Thoracic aorta (tissue), 2 donors: Measurements from ENCODE around the gene FAM98B. TPM values are rescaled to one million over a fixed set of nuclear protein-coding genes. Genes with fewer than 3 reads are reported as not detected.
"Not testable (repeated sequence)": the region's sequence is repeated elsewhere in the genome, so short reads cannot be mapped to it uniquely, and the experiment has no call there.

ENCODE experiments used
- ATAC-seq: fragments of 150-250 bp; one replicate; pipeline ENCODE4 v1.8.0; 2017; ENCODE audit warnings: low read depth; ENCODE audit not compliant: insufficient number of reproducible peaks, low FRiP score
- DNase-seq: peaks from one replicate; pipeline ENCODE4 v3.0.0-alpha.2; 2020; ENCODE audit warnings: low spot score
- H3K27ac ChIP-seq, 2 donors: fragments of 200-600 bp; sonication (generic); 1 replicate in 1 of 2; 2 replicates in 1 of 2; pipeline ENCODE4 v1.5.1; 2016; ENCODE audit warnings: mild to moderate bottlenecking in 2 of 2, moderate library complexity in 2 of 2
- H3K27me3 ChIP-seq: fragments of 200-600 bp; sonication (generic); replicated peaks from 2 replicates; pipeline ENCODE4 v1.6.0; 2016; ENCODE audit warnings: mild to moderate bottlenecking; ENCODE audit not compliant: insufficient read depth
- H3K36me3 ChIP-seq: fragments of 200-600 bp; sonication (generic); one replicate; pipeline ENCODE4 v1.5.1; 2016
- H3K4me1 ChIP-seq, 2 donors: fragments of 200-600 bp; sonication (generic); 1 replicate in 1 of 2; 2 replicates in 1 of 2; pipeline versions ENCODE4 v1.5.1 to v1.6.0; 2016; ENCODE audit warnings: low read depth in 2 of 2, mild to moderate bottlenecking in 1 of 2; ENCODE audit not compliant: control insufficient read depth in 1 of 2
- H3K4me3 ChIP-seq: fragments of 200-600 bp; sonication (generic); 2 replicates; pipeline ENCODE4 v1.5.1; 2016; ENCODE audit warnings: mild to moderate bottlenecking
- H3K9me3 ChIP-seq: fragments of 200-600 bp; sonication (generic); 2 replicates; pipeline ENCODE4 v1.5.1; 2016
- total RNA-seq, 2 donors: library from RNA; depleted of rRNA; stranded (reverse); fragments of >200 nt; gene quantifications; one replicate each; pipeline versions ENCODE4 v1.1.0 to v1.2.3, GENCODE V29; 2016
- TF ChIP-seq, protein P1 (sequence below): fragments of 200-600 bp; sonication (generic); IDR thresholded peaks from one replicate; pipeline ENCODE4 v1.5.1; 2019; ENCODE audit warnings: antibody characterized with exemption

FAM98B gene
- total RNA-seq, 2 donors from 2014 or later = 8.0 to 14.0 TPM

DNA sequence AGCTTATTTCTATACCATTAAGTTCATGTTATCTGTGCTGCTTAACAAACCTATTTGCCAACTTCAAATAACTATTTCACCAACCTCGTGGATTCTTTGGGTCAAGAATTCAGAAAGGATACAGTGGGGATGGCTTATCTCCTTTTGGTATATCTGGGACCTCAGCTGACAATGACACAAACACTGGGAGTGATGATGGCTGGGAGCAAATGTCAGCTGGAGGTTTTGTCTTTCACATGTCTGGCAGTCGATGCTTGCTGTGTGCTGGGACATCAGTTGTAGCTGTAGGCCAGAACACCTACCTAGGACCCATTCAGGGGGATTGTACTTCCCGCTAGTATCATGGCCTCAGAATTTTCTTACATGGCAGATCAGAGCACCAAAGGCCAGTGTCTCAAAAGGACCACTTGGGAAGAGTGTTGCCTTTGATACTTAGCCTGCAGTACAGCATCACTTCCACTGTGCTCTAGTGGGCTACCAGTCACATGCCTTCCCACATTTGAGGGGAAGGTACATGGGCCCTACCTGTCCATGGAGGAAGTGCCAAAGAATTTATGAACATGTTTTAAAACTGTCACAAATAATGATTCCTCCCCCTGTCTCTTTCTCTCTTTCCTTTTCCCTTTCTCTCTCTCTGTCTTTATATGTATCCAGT, 23.7 kb upstream of the FAM98B start:
- ATAC-seq (no peak), DNase-seq (no peak)
- no peaks in the 10 kb centered on the region for H3K27me3 ChIP-seq
- no peaks in the 10 kb centered on the region for H3K9me3 ChIP-seq
- H3K36me3 ChIP-seq = no peaks in the 10 kb centered on the region
- H3K4me1 ChIP-seq = no peaks in the 10 kb centered on the region
- TF ChIP-seq, protein P1, sequence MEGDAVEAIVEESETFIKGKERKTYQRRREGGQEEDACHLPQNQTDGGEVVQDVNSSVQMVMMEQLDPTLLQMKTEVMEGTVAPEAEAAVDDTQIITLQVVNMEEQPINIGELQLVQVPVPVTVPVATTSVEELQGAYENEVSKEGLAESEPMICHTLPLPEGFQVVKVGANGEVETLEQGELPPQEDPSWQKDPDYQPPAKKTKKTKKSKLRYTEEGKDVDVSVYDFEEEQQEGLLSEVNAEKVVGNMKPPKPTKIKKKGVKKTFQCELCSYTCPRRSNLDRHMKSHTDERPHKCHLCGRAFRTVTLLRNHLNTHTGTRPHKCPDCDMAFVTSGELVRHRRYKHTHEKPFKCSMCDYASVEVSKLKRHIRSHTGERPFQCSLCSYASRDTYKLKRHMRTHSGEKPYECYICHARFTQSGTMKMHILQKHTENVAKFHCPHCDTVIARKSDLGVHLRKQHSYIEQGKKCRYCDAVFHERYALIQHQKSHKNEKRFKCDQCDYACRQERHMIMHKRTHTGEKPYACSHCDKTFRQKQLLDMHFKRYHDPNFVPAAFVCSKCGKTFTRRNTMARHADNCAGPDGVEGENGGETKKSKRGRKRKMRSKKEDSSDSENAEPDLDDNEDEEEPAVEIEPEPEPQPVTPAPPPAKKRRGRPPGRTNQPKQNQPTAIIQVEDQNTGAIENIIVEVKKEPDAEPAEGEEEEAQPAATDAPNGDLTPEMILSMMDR = no peak
- H3K27ac ChIP-seq = no peak overlapping the region
- no peak overlapping the region for H3K4me3 ChIP-seq

DNA sequence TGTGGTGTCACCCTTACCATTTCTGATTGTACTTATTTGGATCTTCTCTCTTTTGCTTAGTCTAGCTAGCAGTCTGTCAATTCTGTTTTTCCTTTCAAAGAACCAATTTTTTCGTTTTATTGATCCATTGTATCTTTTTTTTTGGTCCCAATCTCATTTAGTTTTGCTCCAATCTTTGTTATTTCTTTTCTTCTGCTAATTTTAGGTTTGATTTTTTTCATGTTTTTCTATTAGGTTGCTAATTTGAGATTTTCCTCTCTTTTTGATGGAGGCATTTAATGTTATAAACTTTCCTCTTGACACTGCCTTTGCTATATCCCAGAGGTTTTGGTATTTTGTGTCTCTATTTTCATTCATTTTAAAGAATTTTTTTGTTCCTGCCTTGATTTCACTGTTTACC, 16.9 kb upstream of the FAM98B start:
- H3K36me3 ChIP-seq = no peaks in the 10 kb centered on the region
- H3K9me3 ChIP-seq = no peaks in the 10 kb centered on the region
- H3K27me3 ChIP-seq = no peaks in the 10 kb centered on the region
- no peaks in the 10 kb centered on the region for H3K4me1 ChIP-seq
- TF ChIP-seq, protein P1 = no peak
- no peak overlapping the region for H3K4me3 ChIP-seq
- DNase-seq (no peak), ATAC-seq (no peak)
- no peak overlapping the region for H3K27ac ChIP-seq

DNA sequence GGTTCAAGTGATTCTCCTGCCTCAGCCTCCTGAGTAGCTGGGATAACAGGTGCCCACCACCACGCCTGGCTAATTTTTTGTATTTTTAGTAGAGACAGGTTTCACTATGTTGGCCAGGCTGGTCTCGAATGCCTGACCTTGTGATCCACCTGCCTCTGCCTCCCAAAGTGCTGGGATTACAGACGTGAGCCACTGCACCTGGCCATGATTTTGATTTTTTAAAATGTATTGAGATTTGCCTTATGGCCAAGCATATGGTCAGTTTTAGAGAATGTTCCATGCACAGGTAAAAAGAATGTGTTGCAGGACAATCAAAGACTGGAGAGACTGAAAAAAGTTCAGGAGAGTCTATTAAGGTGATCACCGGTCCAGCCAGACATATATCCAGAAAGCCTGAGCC, 16.3 kb upstream of the FAM98B start:
- not testable (repeated sequence) for ATAC-seq, H3K27ac ChIP-seq, H3K4me1 ChIP-seq, H3K36me3 ChIP-seq, H3K4me3 ChIP-seq, DNase-seq, H3K27me3 ChIP-seq, H3K9me3 ChIP-seq

DNA sequence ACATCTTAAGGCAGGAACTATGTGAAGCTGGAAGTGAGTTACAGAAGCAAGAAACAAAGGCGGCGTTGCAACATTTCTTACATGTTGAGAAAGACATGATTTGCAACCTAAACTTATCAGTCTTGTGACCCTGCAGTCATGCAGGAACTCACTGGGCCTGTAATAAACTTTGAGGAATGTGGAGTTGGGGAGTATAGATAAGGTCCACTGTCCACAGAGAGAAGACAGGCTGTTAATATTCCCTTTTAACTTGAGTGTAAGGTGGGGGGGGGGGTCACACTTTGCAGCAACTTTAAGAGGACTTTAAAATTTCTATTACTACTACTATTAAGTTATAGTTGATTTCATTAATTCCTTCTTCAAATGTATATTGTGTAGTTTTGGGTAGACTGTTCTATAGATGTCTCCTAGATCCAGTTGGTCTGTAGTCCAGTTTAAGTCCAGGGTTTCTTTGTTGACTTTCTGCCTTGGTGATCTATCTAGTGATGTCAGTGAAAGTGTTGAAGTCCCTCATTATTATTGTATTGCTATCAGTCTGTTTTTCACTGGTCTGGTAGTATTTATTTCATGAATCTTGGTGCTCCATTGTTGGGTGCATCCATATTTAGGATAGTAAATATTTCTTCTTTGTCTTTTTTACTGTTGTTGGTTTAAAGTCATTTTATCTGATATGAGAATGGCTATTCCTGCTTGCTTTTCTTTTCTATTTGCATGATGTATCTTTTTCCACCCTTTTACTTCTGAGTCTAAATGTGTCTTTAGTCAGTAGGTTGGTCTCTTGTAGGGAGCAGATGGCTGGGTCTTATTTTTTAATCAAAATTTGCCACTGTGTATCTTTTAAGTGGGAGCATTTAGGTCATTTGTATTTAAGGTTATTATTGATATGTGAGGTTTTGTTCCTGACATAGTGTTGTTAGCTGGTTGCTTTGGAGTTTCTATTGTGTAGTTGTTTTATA, 15.6 kb upstream of the FAM98B start:
- DNase-seq (no peak), ATAC-seq (no peak)
- H3K27ac ChIP-seq = no peak overlapping the region
- no peaks in the 10 kb centered on the region for H3K4me1 ChIP-seq
- H3K4me3 ChIP-seq = no peak overlapping the region
- H3K9me3 ChIP-seq = no peaks in the 10 kb centered on the region
- no peaks in the 10 kb centered on the region for H3K36me3 ChIP-seq
- H3K27me3 ChIP-seq = no peaks in the 10 kb centered on the region
- TF ChIP-seq, protein P1 = no peak

- Histone ChIP-seq H3K4me3 (no peak overlapping the region), H3K27ac (no peak overlapping the region), H3K27me3 (no peaks in the 10 kb centered on the region), H3K4me1 (no peaks in the 10 kb centered on the region), H3K36me3 (no peaks in the 10 kb centered on the region), H3K9me3 (no peaks in the 10 kb centered on the region)
- TF ChIP-seq, protein P1 = peak; percentile 95
- ATAC-seq = peak; percentile 28
- DNase-seq = no peak
These were observed 13.4 kb upstream of the FAM98B start for GRCh38 chr15:38440353-38441129.
